Peyer's patch (tissue), 4 donors: ENCODE results near the gene RHOT1. TPM values are rescaled to one million over a fixed set of nuclear protein-coding genes. Genes with fewer than 3 reads are reported as not detected.

ENCODE experiments used
- DNase-seq, 3 donors: peaks; one replicate each; pipeline ENCODE4 v3.0.0-alpha.2; 2017 to 2019
- H3K27ac ChIP-seq, 4 donors: fragments of 200-600 bp; sonication (generic); one replicate each; pipeline ENCODE4 v1.5.1; 2016 to 2019
- H3K27me3 ChIP-seq, 2 donors: fragments of 200-600 bp; sonication (generic); one replicate each; pipeline ENCODE4 v1.5.1; 2019
- H3K36me3 ChIP-seq, 3 donors: fragments of 200-600 bp; sonication (generic); one replicate each; pipeline ENCODE4 v1.5.1; 2016 to 2019
- H3K4me1 ChIP-seq, 4 donors: fragments of 200-600 bp; sonication (generic); one replicate each; pipeline ENCODE4 v1.5.1; 2016 to 2019
- H3K4me3 ChIP-seq, 4 donors: fragments of 200-600 bp; sonication (generic); 1 replicate in 3 of 4; 2 replicates in 1 of 4; pipeline ENCODE4 v1.5.1; 2016 to 2019; ENCODE audit warnings: mild to moderate bottlenecking in 1 of 4
- H3K9me3 ChIP-seq, 4 donors: fragments of 200-600 bp; sonication (generic); one replicate each; pipeline ENCODE4 v1.5.1; 2016 to 2019; ENCODE audit warnings: mild to moderate bottlenecking in 1 of 4
- POLR2A ChIP-seq, 2 donors: fragments of 450-650 bp; IDR thresholded peaks; one replicate each; pipeline ENCODE4 v1.5.1; 2017; ENCODE audit warnings: antibody characterized with exemption in 2 of 2, mild to moderate bottlenecking in 2 of 2, moderate library complexity in 2 of 2
- small RNA-seq, 2 donors: library from RNA; depleted of rRNA; stranded (forward); fragments of <200 nt; gene quantifications; one replicate each; pipeline ENCODE3, GENCODE V24; 2016
- total RNA-seq, 4 donors: library from RNA; depleted of rRNA; stranded (reverse); fragments of >200 nt; gene quantifications; one replicate each; pipeline ENCODE4 v1.1.0, GENCODE V29; 2016
- TF ChIP-seq, protein P1 (sequence below), 6 experiments: fragments of 450-650 bp in 4 of 6; fragments of 200-600 bp in 2 of 6; sonication (generic) in 1 of 6; IDR thresholded peaks; one replicate each; pipeline ENCODE4 v1.5.1; 2017 to 2019; ENCODE audit warnings: antibody characterized with exemption in 6 of 6, mild to moderate bottlenecking in 3 of 6, moderate library complexity in 1 of 6

Gene RHOT1
- total RNA-seq, 4 donors from 2014 or later, result 31.4 to 54.9 (median 47.7) TPM

GRCh38 chr17:32274643-32275042, 132.3 kb downstream of the RHOT1 start:
- Histone ChIP-seq H3K27ac (no peak overlapping the region), H3K4me3 (no peak overlapping the region), H3K27me3 (no peaks in the 10 kb centered on the region), H3K4me1 (no peaks in the 10 kb centered on the region), H3K9me3 (no peaks in the 10 kb centered on the region), H3K36me3 (no peaks in the 10 kb centered on the region)
- no peak for DNase-seq
- TF ChIP-seq, protein P1, sequence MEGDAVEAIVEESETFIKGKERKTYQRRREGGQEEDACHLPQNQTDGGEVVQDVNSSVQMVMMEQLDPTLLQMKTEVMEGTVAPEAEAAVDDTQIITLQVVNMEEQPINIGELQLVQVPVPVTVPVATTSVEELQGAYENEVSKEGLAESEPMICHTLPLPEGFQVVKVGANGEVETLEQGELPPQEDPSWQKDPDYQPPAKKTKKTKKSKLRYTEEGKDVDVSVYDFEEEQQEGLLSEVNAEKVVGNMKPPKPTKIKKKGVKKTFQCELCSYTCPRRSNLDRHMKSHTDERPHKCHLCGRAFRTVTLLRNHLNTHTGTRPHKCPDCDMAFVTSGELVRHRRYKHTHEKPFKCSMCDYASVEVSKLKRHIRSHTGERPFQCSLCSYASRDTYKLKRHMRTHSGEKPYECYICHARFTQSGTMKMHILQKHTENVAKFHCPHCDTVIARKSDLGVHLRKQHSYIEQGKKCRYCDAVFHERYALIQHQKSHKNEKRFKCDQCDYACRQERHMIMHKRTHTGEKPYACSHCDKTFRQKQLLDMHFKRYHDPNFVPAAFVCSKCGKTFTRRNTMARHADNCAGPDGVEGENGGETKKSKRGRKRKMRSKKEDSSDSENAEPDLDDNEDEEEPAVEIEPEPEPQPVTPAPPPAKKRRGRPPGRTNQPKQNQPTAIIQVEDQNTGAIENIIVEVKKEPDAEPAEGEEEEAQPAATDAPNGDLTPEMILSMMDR (IDR thresholded peaks at IDR 0.05), result no peak
- no peak for TF ChIP-seq POLR2A (IDR thresholded peaks at IDR 0.05)

Small RNA genes lying within 50 kb of the gene (small RNA-seq; reads per million reads assigned to genes)
- gene UBL5P2, result 0 to 0.25 reads per million in 2 donors

Other genes starting within 250 kb of the RHOT1 start
- 10 to 100 TPM; 22.2 to 55.3 (median 26.8) TPM for gene UTP6, start 240.8 kb upstream of the RHOT1 start, total RNA-seq
- gene SUZ12, start 205.5 kb upstream of the RHOT1 start, total RNA-seq, result 10 to 100 TPM; 18.7 to 46.2 (median 20.4) TPM
- 100 to 1,000 TPM in 1 of 4 donors, 10 to 100 TPM in 3; 31.7 to 130 (median 36.5) TPM for gene LRRC37B, start 135.1 kb upstream of the RHOT1 start, total RNA-seq
- under 1 TPM in 2 of 4 donors, not detected in 2; 0.28 to 0.40 TPM for gene RHBDL3, start 123.3 kb downstream of the RHOT1 start, total RNA-seq
- gene C17orf75, start 199.7 kb downstream of the RHOT1 start, total RNA-seq, result 10 to 100 TPM in 3 of 4 donors, 1 to 10 TPM in 1; 7.4 to 21.6 (median 14.3) TPM
- 100 to 1,000 TPM; 139 to 234 (median 184) TPM for gene ZNF207, start 207.7 kb downstream of the RHOT1 start, total RNA-seq